HL-60 (cell line): ENCODE results near the gene POP4.

ENCODE experiments used
- POLR2AphosphoS5 ChIP-seq: IDR thresholded peaks from 2 replicates; pipeline ENCODE4 v1.6.1; 2012; ENCODE audit warnings: low read depth
- TF ChIP-seq, protein P1 (sequence below): IDR thresholded peaks from one replicate; pipeline ENCODE4 v1.5.1; 2011; ENCODE audit warnings: low read length, control low read depth, inconsistent platforms; ENCODE audit not compliant: insufficient read depth

DNA sequence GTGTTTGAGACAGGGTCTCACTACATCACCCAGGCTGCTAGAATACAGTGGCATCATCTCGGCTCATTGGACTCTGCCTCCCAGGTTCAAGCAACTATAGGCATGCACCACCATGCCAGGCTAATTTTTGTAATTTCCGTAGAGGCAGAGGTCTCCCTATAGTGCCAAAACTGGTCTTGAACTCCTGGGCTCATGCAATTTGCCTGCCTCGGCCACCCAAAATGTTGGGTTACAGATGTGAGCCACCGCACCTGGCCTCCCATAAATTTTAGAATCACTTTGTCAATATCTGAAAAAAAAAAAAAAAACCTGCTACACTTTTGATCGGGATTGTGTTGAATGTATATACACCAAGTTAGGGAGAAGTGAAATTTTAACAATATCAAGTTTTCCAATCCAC is 47.3 kb downstream of the POP4 start:
- TF ChIP-seq, protein P1, sequence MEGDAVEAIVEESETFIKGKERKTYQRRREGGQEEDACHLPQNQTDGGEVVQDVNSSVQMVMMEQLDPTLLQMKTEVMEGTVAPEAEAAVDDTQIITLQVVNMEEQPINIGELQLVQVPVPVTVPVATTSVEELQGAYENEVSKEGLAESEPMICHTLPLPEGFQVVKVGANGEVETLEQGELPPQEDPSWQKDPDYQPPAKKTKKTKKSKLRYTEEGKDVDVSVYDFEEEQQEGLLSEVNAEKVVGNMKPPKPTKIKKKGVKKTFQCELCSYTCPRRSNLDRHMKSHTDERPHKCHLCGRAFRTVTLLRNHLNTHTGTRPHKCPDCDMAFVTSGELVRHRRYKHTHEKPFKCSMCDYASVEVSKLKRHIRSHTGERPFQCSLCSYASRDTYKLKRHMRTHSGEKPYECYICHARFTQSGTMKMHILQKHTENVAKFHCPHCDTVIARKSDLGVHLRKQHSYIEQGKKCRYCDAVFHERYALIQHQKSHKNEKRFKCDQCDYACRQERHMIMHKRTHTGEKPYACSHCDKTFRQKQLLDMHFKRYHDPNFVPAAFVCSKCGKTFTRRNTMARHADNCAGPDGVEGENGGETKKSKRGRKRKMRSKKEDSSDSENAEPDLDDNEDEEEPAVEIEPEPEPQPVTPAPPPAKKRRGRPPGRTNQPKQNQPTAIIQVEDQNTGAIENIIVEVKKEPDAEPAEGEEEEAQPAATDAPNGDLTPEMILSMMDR: no peak
- TF ChIP-seq POLR2AphosphoS5: no peak
